SK-N-SH (cell line): Measurements from ENCODE around the gene KLF3.

Source experiments
- CHD2 ChIP-seq: fragments of 150-350 bp; IDR thresholded peaks from 2 replicates; pipeline ENCODE4 v1.6.1; 2018; ENCODE audit warnings: low read length; ENCODE audit not compliant: partially characterized antibody
- EP300 ChIP-seq, 2 experiments: IDR thresholded peaks; 2 replicates each; pipeline versions ENCODE4 v1.4.0 to v1.6.1; 2012; ENCODE audit warnings: borderline replicate concordance in 1 of 2, low read depth in 1 of 2, low read length in 1 of 2
- FOXM1 ChIP-seq: IDR thresholded peaks from 2 replicates; pipeline ENCODE4 v1.4.0; 2012; ENCODE audit warnings: low read depth, mild to moderate bottlenecking
- NRF1 ChIP-seq: IDR thresholded peaks from 2 replicates; pipeline ENCODE4 v1.6.1; 2012; ENCODE audit warnings: low read depth, mild to moderate bottlenecking, low read length
- POLR2AphosphoS5 ChIP-seq: IDR thresholded peaks from 2 replicates; pipeline ENCODE4 v1.6.1; 2012; ENCODE audit warnings: low read depth, low read length
- RCOR1 ChIP-seq: fragments of 150-350 bp; IDR thresholded peaks from 2 replicates; pipeline ENCODE4 v1.6.1; 2017; ENCODE audit warnings: antibody characterized with exemption, low read length
- RFX5 ChIP-seq: IDR thresholded peaks from 2 replicates; pipeline ENCODE4 v1.6.1; 2012; ENCODE audit warnings: mild to moderate bottlenecking, improper control_type of control experiment, low read length
- RXRA ChIP-seq: IDR thresholded peaks from 2 replicates; pipeline ENCODE4 v1.4.0; 2012; ENCODE audit warnings: low read depth, mild to moderate bottlenecking, borderline replicate concordance
- TF ChIP-seq, protein P1 (sequence below): fragments of 200-600 bp; sonication (generic); IDR thresholded peaks from 2 replicates; pipeline ENCODE4 v1.6.1; 2017; ENCODE audit warnings: antibody characterized with exemption, mild to moderate bottlenecking, moderate library complexity
- TF ChIP-seq, protein P2 (sequence below): IDR thresholded peaks from 2 replicates; pipeline ENCODE4 v1.4.0; 2012; ENCODE audit warnings: low read depth
- TF ChIP-seq, protein P3 (sequence below): fragments of 150-350 bp; IDR thresholded peaks from 2 replicates; pipeline ENCODE4 v1.6.1; 2017; ENCODE audit warnings: antibody characterized with exemption, low read length, low read depth, borderline replicate concordance
- TF ChIP-seq, protein P4 (sequence below): IDR thresholded peaks from 2 replicates; pipeline ENCODE4 v1.4.0; 2012; ENCODE audit warnings: low read depth, borderline replicate concordance

DNA sequence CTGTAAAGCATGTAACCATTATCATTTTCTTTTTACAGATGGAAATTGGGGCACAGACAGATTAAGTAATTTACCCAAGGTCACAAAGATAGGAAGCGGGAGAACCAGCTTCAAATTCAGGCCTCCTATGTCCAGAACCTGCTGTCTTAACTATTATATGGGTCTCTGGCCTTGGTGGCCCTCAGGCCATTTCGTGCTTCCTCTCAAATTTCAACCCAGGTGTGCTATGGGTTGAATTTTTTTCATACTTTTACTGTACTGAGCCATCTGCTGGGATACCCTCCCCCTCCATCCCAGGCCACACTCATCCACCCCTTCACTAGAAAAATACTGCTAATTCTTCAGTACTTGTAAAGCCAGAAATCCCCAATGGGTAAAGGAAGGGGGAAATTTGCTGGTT is 42.3 kb downstream of the KLF3 start:
- TF ChIP-seq, protein P1, sequence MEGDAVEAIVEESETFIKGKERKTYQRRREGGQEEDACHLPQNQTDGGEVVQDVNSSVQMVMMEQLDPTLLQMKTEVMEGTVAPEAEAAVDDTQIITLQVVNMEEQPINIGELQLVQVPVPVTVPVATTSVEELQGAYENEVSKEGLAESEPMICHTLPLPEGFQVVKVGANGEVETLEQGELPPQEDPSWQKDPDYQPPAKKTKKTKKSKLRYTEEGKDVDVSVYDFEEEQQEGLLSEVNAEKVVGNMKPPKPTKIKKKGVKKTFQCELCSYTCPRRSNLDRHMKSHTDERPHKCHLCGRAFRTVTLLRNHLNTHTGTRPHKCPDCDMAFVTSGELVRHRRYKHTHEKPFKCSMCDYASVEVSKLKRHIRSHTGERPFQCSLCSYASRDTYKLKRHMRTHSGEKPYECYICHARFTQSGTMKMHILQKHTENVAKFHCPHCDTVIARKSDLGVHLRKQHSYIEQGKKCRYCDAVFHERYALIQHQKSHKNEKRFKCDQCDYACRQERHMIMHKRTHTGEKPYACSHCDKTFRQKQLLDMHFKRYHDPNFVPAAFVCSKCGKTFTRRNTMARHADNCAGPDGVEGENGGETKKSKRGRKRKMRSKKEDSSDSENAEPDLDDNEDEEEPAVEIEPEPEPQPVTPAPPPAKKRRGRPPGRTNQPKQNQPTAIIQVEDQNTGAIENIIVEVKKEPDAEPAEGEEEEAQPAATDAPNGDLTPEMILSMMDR = no peak
- no peak for TF ChIP-seq FOXM1
- TF ChIP-seq EP300 (IDR thresholded peaks at IDR 0.05; ENCODE audit: borderline replicate concordance in 1 of 2, low read depth in 1 of 2, low read length in 1 of 2) = no peak
- no peak for TF ChIP-seq RFX5
- TF ChIP-seq POLR2AphosphoS5 = no peak
- no peak for TF ChIP-seq RXRA
- TF ChIP-seq, protein P2, sequence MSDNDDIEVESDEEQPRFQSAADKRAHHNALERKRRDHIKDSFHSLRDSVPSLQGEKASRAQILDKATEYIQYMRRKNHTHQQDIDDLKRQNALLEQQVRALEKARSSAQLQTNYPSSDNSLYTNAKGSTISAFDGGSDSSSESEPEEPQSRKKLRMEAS = no peak
- TF ChIP-seq CHD2 = no peak
- TF ChIP-seq NRF1 = no peak
- TF ChIP-seq, protein P3, sequence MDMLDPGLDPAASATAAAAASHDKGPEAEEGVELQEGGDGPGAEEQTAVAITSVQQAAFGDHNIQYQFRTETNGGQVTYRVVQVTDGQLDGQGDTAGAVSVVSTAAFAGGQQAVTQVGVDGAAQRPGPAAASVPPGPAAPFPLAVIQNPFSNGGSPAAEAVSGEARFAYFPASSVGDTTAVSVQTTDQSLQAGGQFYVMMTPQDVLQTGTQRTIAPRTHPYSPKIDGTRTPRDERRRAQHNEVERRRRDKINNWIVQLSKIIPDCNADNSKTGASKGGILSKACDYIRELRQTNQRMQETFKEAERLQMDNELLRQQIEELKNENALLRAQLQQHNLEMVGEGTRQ = no peak
- TF ChIP-seq RCOR1 = no peak
- TF ChIP-seq, protein P4, sequence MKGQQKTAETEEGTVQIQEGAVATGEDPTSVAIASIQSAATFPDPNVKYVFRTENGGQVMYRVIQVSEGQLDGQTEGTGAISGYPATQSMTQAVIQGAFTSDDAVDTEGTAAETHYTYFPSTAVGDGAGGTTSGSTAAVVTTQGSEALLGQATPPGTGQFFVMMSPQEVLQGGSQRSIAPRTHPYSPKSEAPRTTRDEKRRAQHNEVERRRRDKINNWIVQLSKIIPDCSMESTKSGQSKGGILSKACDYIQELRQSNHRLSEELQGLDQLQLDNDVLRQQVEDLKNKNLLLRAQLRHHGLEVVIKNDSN = no peak
